Stimulated activated CD4-positive, alpha-beta T cell treated with anti-CD3 and anti-CD28 coated beads, Interleukin-1b, Interleukin-23, amount 100 ng/mL, for 48 hours (primary cell): ENCODE results near the gene ACSL1.
A peak's percentile ranks its signal among the peaks of the same experiment; 100 is the strongest.

Experiments used
- DNase-seq: peaks from one replicate; pipeline ENCODE4 v3.0.0-alpha.2; 2020

ACSL1 gene

DNA sequence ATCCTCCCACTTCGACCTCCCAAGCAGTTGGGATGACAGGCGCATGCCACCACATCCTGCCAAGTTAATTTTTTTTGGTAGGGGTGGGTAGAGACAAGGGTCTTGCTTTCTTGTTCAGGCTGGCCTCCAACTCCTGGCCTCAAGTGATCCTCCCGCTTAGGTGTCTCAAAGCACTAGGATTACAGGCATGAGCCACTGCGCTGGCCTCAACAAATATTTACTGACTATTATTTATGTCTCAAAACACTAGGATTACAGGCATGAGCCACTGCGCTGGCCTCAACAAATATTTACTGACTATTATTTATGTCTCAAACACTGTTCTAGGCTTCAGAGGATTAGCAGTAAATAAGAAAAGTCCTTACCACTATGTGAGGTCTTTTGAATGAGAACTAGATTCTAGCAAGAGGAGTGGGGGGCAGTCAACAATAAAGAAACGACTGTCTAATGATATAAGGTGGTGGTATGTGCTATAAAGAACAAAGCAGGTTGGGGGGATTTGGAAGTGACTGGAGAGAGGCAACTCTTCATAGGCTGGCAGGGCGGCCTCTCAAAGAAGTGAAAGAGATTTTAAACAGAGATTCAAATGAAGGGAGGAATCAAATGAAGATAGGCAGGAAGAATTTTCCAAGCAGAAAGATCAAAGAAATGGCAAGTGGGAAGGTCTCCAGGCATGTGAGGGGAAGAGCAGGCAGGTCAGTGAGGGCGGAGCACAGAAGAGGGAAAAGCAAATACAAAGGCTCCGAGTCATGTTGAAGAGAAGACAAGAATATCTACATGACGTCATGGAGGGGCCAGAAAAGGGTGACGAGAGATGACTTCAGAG is 12.7 kb upstream of the ACSL1 start:
- no peak for DNase-seq

DNA sequence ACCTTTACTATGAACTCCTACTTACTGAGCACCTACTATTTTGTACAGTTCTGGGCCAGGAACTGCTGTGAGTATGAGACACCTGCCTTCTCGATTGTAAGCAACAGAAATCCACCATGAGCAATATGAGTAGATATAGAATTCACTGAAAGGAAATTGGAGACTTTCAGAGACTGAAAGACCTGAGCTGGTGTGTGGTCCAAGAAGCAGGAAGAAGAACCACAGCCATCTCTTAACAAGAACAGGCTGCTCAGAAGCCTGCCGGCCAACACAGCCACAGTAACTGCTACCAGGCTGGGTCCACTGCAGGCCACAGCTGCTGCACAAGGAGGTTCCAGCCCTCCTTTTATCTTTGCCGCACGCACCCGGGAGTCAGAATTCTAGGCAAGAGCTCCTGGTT is 10.8 kb upstream of the ACSL1 start:
- no peak for DNase-seq

DNA sequence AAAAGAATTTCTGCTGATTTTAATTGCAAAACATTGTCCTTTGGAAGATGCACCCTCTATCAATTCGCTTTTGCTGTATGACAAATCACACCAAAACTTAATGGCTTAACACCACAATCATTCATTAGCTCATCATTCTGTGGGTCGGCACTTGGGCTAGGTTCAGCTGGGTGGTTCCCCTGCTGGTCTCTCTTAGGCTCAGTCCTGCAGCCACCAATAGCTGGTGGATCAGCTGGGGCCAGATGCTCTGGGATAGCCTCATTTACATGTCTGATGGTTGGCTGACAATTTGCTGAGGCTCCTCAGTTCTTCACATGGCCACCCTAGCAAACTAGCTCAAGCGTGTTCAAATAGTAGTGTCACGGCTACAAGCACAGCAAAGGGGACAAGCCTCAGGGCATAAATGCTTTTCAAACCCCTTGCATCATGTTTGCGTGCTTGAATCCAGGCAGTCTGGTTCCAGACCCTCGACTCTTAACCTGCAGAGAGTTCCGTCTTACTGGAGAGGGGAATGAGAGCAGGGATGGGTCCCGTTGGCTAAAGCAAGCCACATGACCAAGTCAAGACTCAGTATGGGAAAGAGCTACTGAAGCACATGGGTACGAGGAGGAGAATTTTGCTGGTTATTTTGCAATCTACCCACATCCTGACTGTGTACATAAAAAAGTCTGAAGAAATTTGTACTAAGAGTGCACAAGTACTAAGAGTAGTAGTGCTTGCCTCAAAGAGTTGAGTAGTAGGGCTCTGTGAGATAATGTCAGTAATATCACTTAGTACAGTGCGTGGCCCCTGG is 7.5 kb upstream of the ACSL1 start:
- no peak for DNase-seq

DNA sequence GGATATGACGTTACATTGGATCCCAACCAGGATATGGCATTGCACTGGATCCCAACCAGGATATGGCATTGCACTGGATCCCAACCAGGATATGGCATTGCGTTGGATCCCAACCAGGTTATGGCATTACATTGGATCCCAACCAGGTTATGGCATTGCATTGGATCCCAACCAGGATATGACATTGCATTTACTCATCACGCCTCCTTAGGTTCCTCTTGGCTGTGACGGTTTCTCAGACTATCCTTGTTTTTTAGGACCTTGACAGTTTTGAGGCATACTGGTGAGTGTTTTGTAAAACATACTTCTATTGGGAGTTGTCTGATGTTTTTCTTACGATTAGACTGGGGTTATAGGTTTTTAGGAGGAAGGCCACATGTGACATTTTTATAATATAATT is 5.4 kb upstream of the ACSL1 start:
- no peak for DNase-seq

DNA sequence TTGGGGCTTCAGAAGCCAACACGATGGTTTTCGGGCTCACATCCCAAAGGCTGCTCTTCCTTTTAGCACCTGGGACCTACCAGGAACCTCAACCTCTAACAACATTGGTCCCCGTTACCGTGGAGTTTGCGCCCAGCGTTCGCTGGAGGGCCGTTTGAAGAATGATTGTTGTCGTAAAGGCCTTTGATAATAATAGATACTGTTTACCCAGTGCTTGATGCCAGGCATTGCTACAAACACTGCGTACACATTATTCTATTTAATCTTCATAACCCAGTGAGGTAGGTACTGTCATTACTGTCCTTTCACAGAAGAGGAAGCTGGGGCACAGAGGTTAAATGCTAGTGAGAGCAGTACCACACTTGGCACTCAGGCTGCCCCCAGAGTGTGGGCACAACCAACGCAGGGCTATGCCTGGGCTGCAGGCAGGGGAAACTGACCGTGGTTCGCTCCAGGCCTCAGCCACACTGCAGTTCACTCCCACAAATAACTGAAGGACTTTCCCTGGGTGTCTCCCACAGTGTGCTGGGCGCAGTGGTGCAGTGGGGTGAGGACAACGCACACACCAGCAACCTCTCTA is 1.0 kb upstream of the ACSL1 start:
- DNase-seq = no peak

DNA sequence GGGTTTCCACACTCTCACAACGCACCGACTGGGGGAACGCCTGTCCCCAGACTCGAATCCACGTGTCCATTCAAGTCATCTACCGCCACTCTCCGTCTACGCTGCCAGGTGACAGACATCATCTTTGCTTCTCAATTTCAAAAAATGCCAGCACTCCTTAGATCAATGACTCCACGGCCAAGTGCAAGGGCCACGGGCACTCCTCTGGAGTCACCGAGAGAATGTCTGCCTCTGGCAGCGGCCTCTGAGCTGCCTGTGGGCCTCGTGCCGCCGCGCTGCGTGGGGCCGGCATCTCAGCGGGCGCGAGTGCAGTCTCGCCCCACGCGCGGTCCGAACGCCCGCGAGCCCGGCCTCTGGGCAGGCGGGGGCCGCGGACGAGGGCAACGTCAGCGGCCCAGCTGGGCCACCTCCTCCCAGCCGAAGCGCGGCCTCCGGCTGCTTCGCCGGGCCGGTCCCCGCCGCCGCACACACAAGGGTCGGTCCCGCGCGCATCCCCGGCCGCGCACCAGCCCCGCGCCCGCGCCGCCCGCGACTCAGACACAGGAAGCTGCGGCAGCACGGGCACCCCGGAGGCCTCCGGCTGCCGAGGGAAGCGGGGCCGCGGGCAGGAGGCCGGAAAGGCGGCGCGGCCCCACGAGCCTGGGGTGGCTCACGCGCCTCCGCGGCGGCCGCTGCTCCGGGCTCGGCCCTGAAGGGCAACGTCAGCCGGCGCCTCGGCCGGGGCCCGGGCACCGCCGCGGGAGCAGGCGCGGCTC is 450 bp downstream of the ACSL1 start:
- peak; percentile 36 for DNase-seq

DNA sequence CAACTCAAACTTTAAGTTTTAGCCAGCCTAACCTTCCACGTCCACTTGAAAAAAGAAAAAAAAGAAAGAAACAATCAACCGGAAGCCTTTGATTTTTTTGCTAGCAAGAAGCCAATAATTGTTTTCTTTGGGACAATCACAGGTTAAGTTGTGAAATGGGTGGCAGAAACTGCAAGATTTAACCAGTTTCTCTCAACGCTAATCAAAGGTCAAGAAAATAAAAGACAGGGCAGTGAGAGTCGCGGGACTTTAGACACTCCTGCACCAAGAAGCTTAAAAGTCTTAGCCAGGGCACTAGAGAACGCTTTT is 1.0 kb downstream of the ACSL1 start:
- no peak for DNase-seq

DNA sequence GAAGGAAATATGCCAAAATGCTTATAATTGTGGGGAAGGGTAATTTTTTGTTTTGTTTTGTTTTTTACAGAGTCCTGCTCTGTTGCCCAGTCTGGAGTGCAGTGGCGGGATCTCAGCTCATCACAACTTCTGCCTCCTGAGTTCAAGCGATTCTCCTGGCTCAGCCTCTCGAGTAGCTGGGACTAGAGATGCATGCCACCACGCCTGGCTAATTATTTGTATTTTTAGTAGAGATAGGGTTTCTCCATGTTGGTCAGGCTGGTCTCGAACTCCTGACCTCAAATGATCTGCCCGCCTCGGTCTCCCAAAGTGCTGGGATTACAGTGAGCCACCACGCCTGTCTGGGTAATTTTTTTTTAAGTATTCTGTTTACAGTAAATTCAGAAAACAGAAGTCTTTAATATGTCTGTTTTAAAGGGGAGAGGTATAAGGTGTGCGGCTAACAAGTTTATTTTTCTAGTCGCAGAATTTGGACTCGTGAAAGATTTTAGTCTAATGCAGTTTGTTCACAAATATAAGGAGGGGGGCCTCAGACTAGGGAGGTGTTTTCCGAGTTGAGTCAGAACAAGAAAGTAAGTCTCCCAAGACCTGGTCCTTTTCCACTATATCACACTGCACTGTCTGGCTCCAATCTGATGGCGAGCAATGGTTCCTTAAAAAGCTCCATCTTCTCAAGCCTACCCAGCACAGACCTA is 1.5 kb downstream of the ACSL1 start:
- DNase-seq = no peak

DNA sequence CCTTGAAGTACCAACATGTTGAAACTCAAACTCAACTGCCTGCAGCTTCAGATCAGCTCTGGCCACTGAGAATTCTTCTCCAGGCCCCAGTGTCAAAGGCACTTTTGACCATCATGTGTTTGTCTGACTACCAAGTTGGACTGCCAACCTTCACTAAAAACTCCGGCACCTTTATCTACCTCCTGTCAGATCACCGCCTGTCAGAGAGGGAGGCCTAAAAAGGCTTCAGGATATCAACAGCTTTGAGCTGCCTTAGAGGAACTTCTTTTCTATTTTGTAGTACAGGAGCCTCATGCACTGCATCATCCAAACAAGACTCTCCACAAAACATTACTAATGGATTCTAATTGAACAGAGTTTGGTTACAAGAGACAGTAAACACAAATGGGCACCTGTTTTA is 2.8 kb downstream of the ACSL1 start:
- DNase-seq = no peak

DNA sequence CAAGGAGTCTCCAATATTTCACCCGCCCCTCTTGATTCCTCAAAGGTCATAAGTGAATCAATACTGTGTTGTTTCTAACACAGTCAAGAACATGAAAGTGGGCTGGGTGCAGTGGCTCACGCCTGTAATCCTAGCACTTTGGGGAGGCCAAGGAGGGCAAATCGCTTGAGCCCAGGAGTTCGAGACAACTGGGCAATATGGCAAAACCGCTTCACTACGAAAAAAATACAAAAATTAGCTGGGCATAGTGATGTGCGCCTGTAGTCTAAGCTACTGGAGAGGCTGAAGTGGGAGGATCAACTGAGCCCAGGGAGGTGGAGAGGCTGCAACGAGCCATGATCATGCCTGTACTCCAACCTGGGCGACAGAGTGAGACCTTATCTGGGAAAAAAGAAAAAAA is 3.4 kb downstream of the ACSL1 start:
- DNase-seq = no peak

DNA sequence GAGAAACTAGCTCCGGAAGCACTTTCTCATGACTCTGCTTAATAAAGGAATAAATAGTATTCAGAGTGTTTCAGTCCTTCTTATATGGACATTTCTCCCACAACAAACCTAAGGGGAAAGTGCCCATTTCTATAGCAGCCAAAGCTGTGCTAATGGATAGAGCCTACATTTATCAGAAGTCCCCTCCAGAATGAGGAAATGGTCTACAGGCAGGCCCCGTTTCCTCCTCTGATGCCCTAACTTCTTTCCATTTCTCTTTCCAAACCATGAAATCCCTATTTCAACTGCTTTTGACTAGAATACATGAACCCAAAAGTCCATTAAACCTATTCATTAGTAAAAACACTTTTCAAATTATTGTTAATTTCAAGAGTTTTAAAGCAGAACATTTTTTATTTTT is 4.5 kb downstream of the ACSL1 start:
- no peak for DNase-seq

DNA sequence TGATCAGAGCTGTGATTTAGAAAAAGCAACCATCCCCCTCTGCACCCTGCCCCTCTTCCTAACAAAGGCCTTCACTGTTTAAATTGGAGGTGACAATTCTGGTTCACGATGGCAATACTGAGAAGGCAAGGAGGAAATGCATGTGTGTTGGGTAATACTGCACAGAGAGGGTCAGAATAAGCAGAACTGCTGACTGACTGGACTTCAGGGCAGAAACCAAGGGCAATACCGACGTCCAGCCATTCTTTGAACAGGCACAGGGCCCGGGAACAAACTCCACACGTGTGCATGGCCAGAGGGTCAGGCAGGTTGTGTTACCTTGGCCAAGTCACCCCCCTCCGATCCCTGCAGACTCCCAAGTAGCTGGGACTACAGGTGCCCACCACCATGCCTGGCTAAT is 6.0 kb downstream of the ACSL1 start:
- DNase-seq = no peak

DNA sequence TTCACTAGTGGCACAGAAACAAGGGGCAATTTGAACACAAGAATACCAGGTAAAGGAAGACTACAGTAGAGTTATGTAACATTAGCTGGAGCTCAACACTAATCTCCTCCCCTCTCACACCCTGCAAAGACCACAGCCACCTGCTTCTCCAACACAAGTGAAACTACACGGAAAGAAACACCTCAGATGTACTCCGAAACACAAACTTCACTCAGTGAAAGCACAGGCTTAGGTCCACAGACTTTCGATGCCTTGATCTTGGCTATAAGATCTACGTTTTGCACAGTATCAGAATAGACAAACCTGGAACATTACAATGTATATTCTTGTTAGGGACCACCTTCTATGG is 7.6 kb downstream of the ACSL1 start:
- DNase-seq = no peak

DNA sequence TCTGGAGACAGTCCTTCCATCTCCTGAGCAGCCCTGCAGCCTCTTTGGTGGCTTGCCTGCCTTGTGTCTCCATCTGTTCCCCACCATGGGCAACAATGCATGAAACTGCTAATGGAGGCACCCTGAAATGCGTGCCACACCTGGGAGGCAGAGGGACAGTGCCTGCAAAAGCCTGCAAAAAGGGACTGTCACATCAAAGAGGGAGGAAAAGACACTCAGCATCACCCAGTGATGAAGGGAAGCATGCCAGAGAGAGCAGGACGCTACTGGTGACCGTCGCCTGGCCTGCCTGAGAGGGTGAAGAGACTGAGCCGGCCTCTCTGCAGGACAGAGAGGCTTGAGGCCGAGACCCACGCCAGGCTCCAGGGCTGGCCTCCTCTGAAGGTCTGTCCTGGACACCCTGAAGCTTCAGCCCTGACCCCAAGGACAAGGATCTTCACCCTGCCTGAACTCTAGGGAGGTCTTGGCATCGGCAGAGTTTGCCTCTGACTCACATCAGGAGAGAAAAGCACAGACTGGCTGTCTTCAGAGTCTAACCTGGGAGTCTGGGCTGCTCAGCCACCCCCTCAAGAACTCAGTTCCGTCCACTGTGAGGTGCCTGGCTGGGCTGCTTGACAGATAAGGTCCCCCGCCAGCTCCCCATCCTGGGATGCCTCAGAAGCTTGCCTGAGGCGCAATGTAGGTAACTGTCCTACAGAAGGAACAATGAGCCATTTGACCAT is 8.1 kb downstream of the ACSL1 start:
- no peak for DNase-seq

DNA sequence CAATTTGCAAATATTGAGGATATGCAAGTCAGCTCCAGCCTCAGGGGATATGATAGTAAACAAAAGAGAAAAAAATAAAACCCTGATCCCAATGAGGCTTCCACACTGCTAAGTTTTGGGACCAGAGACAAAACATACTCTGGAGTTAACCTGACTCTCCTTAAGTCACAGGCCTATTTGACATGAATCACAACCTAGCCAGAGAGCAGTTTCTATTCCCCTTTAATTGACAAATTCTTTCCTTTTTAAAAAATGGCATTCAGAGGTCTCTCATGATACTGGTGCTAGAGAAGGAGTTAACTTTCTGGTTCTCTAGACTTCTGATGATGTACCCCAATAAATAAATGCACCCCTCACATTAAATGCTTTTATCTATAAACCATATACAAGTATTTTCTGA is 8.8 kb downstream of the ACSL1 start:
- DNase-seq = no peak

DNA sequence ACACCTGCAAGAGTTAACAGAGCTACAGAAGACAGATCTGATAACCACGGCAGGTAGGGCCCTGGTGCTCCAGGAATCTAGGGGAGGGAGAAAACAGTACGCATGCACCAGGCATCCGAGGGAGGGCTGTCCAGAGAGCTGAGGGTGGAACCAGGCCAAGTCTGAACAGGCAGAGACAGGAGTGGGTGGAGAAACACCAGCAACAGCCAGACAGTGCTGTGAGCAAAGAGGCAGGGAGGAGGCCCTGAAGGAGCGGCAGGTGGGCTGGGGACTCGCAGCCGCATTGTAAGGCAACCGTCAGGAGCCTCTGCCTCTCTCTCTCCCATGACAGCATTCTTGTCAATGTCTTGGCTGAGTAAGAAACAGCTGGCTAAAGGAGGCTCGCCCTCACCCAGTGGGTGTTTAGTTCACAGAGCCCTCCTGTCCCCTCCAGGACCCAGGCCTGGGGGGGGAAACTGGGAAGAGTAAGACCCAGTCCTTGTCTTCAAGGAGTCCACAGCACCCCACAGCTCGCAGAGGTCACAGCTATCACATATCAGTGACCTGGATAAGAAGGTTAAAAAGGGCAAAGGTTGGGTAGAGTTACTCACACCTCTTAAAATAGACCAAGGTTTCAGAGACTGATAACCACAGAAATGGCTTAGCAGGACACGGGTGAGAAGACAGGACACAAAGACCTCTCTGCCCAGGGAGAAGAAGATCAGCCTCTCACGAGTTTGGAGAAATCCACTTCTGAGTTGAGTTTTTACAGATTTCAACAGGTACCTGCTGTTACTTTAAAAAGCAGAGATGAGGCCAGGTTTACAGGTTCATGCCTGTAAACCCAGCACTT is 10.5 kb downstream of the ACSL1 start:
- no peak for DNase-seq

DNA sequence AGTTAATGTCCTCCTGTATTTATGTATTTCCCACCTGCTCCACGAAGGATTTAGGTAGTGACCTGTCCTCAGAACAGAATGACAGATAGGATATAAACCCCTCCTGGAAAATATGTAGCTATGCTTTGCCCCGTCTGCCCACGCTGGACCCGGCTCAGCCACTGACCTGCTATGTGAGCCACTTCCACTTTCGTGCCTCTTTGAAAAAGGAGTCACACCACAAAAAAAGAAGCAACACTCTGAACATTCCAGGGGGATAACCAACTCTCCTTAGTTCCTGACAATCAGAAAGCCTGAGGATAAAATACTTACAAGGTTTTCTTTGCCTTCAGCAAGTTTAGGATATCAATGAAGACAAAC is 11.1 kb downstream of the ACSL1 start:
- no peak for DNase-seq

DNA sequence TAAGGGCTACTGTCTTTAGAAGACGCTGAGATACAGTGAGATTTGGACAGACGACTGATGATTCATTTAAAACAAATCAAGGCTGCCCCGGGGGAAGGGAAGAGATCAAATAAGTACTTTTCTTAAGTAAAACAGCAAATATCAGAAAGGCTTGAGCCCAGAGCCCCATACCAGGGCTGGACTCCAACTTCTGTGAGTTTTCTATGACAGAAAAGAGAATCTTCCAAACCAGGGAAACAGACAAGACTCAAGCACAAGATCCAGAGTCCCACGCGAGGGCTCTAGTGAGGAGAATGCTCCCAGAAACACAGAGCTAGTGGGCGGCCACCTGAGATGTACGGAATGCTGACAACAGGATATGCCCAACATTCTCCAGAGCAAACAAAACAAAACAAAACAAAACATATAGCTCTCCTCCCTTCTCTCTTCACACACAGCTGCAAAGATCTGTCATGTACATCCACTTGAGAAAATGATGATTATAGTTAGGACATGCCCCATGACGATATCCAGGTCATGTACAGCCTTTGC is 13.1 kb downstream of the ACSL1 start:
- DNase-seq = no peak

DNA sequence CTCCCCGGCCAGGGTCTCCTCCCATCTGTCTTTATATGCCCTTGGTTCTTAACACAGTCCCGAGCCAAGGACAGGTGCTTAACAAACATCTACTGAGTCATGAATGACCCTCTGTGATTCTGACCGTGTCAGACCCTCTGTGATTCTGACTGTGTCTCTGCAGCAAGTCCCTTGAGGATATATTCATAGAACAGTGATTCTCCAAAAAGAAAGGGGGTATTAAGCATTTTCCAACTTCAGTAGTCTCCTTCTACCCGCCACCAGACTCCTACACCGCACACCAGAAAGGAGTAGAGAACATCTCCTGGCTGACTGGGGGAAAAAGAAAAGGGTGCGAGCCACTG is 13.6 kb downstream of the ACSL1 start:
- DNase-seq = no peak

DNA sequence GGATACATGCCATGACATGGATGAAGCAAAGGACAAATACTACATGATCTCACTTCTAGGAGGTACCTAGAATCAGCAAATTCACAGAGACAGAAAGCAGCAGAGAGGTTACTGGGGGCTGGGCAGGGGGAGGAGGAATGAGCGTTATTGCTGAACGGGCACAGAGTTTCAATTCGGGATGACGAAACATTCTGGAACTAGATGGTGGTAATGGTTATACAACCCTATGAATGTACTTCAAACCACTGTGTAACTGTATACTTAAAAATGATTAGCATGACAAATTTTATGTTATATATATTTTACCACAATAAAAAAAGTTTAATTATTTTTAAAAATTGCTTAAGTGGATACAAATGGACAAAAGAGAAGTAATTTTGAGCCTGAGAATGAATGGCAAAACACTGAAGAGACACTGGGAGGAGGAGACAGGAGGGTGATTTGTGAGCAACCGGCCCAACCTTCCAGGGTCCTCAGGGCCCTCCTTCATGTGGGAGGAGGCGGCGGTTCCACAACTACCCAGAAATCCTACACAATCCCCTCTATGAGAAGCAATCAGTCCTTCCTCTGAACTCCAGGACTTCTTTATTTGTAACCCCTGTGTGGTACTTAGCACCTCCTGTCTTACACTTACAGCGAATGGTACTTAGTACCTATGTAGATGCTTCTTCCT is 14.1 kb downstream of the ACSL1 start:
- no peak for DNase-seq

DNA sequence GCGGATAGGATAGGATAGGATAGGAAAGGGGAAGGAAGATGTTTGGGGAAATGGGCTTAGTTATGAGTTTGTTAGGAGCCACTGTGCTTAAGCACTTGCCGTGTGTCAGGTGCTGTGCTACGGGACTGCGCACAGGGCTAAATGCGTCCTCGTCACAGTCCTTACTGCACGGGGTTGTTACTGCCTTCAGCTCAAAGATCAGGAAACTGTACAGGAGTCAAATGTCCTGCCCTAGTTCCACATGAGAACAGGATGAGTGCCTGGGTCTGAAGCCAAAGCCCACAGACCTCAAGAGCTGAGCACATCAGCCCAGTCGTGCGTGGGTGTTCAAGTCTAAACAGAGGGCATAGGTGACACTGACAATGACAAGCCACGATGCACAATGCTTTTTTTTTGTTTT is 15.0 kb downstream of the ACSL1 start:
- DNase-seq = no peak
